Measurements from ENCODE around the gene NKX6-1.

- TF ChIP-seq CTCF (IDR thresholded peaks at IDR 0.05): no peak
- TF ChIP-seq FOXM1 (IDR thresholded peaks at IDR 0.05; ENCODE audit: low read depth): no peak
- no peak for TF ChIP-seq JUND (IDR thresholded peaks at IDR 0.05)
- TF ChIP-seq REST (IDR thresholded peaks at IDR 0.05; ENCODE audit: low read depth, low read length): no peak
- no peak for TF ChIP-seq RFX5 (IDR thresholded peaks at IDR 0.05; ENCODE audit: low read length)
- TF ChIP-seq GABPA (IDR thresholded peaks at IDR 0.05; ENCODE audit: low read depth): no peak
- TF ChIP-seq POLR2AphosphoS5 (IDR thresholded peaks at IDR 0.05; ENCODE audit: low read depth, low read length): no peak
- TF ChIP-seq MAX (IDR thresholded peaks at IDR 0.05; ENCODE audit: low read depth): no peak
- no peak for TF ChIP-seq EP300 (IDR thresholded peaks at IDR 0.05; ENCODE audit: borderline replicate concordance in 1 of 2, low read depth in 1 of 2, low read length in 1 of 2)
- TF ChIP-seq NRF1 (IDR thresholded peaks at IDR 0.05; ENCODE audit: low read depth, low read length): no peak
Observed at GRCh38 chr4:84490663-84491062, 8.4 kb downstream of the NKX6-1 start.

Data from SK-N-SH (cell line).